Caco-2 (cell line): ENCODE measurements around the gene SLC26A1. TPM values are rescaled to one million over a fixed set of nuclear protein-coding genes. Genes with fewer than 3 reads are reported as not detected.

Experiments
- BruUV-seq: library from RNA; stranded (reverse); fragments of 400-500 nt; replicated peaks from 2 replicates; lab custom pipeline; 2021; lab: Mats Ljungman, UMichigan
- CTCF ChIA-PET: fragments of 300-600 bp; sonication (Branson Sonifier 250); formaldehyde crosslinking; loops from one replicate; lab custom pipeline; 2022; ENCODE audit warnings: antibody characterized with exemption; lab: Charles Lee
- POLR2A ChIA-PET: fragments of 300-600 bp; sonication (Branson Sonifier 250); formaldehyde crosslinking; loops from one replicate; lab custom pipeline; 2022; ENCODE audit warnings: antibody characterized with exemption; lab: Charles Lee
- DNase-seq, 2 experiments: peaks; one replicate each; pipeline versions ENCODE4 v3.0.0 to v3.0.0-alpha.2; 2020 to 2022
- H3K27me3 ChIP-seq: replicated peaks from 2 replicates; pipeline ENCODE4 v1.6.0; 2011; ENCODE audit warnings: low read length; ENCODE audit not compliant: control insufficient read depth, insufficient read depth
- H3K36me3 ChIP-seq: 2 replicates; pipeline ENCODE4 v1.5.1; 2011; ENCODE audit warnings: low read length; ENCODE audit not compliant: control insufficient read depth, insufficient read depth
- H3K4me1 ChIP-seq: fragments of 250-450 bp; sonication (Bioruptor Pico); 2 replicates; pipeline ENCODE4 v1.5.1; 2020; ENCODE audit warnings: mild to moderate bottlenecking
- H3K4me3 ChIP-seq: 2 replicates; pipeline ENCODE4 v1.5.1; 2011; ENCODE audit warnings: low read depth, mild to moderate bottlenecking, control low read depth, low read length
- H3K9me3 ChIP-seq: fragments of 250-450 bp; sonication (Bioruptor Pico); 2 replicates; pipeline ENCODE4 v1.5.1; 2020; ENCODE audit warnings: mild to moderate bottlenecking, moderate library complexity
- H3K27ac Mint-ChIP-seq: one replicate; pipeline ENCODE4 v1.8.0; 2022; ENCODE audit warnings: mixed read lengths; ENCODE audit not compliant: unreplicated experiment
- H3K27me3 Mint-ChIP-seq: one replicate; pipeline ENCODE4 v1.8.0; 2022; ENCODE audit warnings: mixed read lengths; ENCODE audit not compliant: insufficient read depth, unreplicated experiment
- H3K36me3 Mint-ChIP-seq: one replicate; pipeline ENCODE4 v1.8.0; 2022; ENCODE audit warnings: mild to moderate bottlenecking, mixed read lengths; ENCODE audit not compliant: insufficient read depth, unreplicated experiment
- H3K4me1 Mint-ChIP-seq: one replicate; pipeline ENCODE4 v1.8.0; 2022; ENCODE audit warnings: low read depth, mixed read lengths; ENCODE audit not compliant: unreplicated experiment
- H3K4me3 Mint-ChIP-seq: one replicate; pipeline ENCODE4 v1.8.0; 2022; ENCODE audit warnings: mild to moderate bottlenecking, moderate library complexity, mixed read lengths; ENCODE audit not compliant: unreplicated experiment
- H3K9me3 Mint-ChIP-seq: one replicate; pipeline ENCODE4 v1.8.0; 2022; ENCODE audit warnings: mixed read lengths; ENCODE audit not compliant: unreplicated experiment
- CTCF ChIP-seq, 2 experiments: fragments of 200-600 bp in 1 of 2; IDR thresholded peaks; 1 replicate in 1 of 2; 2 replicates in 1 of 2; pipeline versions ENCODE4 v1.5.1 to v1.8.0; 2011 to 2022; ENCODE audit warnings: antibody characterized with exemption in 1 of 2, control low read depth in 1 of 2, inconsistent platforms in 1 of 2, low read depth in 1 of 2, low read length in 1 of 2, mild to moderate bottlenecking in 1 of 2, moderate library complexity in 1 of 2; ENCODE audit not compliant: insufficient read depth in 1 of 2, severe bottlenecking in 1 of 2, unreplicated experiment in 1 of 2
- intact Hi-C: fragments of 100-400 bp; cut with micrococcal nuclease; formaldehyde crosslinking; loops from one replicate; pipeline ENCODE4 v1.10.0; 2022; ENCODE audit not compliant: unreplicated experiment
- total RNA-seq: library from RNA; stranded (reverse); gene quantifications from 2 replicates; pipeline ENCODE4 v1.2.3, GENCODE V29; 2022

The SLC26A1 gene
- total RNA-seq, 1 experiment from 2014 or later, result 9.6 TPM

GRCh38 chr4:961351-962230, 31.6 kb downstream of the SLC26A1 start:
- BruUV-seq, result no TSS peak
- CTCF ChIA-PET, result no interaction called here
- H3K4me1 Mint-ChIP-seq, result no peaks in the 10 kb centered on the region

GRCh38 chr4:960636-961350, 32.4 kb downstream of the SLC26A1 start:
- POLR2A ChIA-PET, result no interaction called here
- H3K9me3 Mint-ChIP-seq, result no peaks in the 10 kb centered on the region
- BruUV-seq, result no TSS peak
- H3K4me3 Mint-ChIP-seq, result no peak overlapping the region
- CTCF ChIA-PET, result no interaction called here
- no peak for TF ChIP-seq CTCF (IDR thresholded peaks at IDR 0.05; ENCODE audit: insufficient read depth in 1 of 2, low read depth in 1 of 2, low read length in 1 of 2, severe bottlenecking in 1 of 2, unreplicated experiment in 1 of 2)
- no peaks in the 10 kb centered on the region for H3K27me3 Mint-ChIP-seq
- Histone ChIP-seq H3K36me3 (no peaks in the 10 kb centered on the region; the same call in 1 of the 2 replicates), H3K27me3 (no peaks in the 10 kb centered on the region), H3K9me3 (no peaks in the 10 kb centered on the region), H3K4me3 (no peak overlapping the region), H3K4me1 (no peaks in the 10 kb centered on the region)
- no peak overlapping the region for H3K27ac Mint-ChIP-seq
- no peaks in the 10 kb centered on the region for H3K4me1 Mint-ChIP-seq
- DNase-seq, result no peak
- intact Hi-C loops, result no loop called here
- H3K36me3 Mint-ChIP-seq, result peaks cover 32% of the 10 kb centered on the region

More at GRCh38 chr4:961351-962230, 31.6 kb downstream of the SLC26A1 start:
- Mint-ChIP-seq H3K4me3 (no peak overlapping the region), H3K27ac (no peak overlapping the region), H3K9me3 (no peaks in the 10 kb centered on the region), H3K36me3 (peaks cover 32% of the 10 kb centered on the region), H3K27me3 (no peaks in the 10 kb centered on the region)
- H3K27me3 ChIP-seq, result no peaks in the 10 kb centered on the region
- no peaks in the 10 kb centered on the region; the same call in 1 of the 2 replicates for H3K36me3 ChIP-seq
- POLR2A ChIA-PET, result no interaction called here
- no peak overlapping the region for H3K4me3 ChIP-seq
- no peak for TF ChIP-seq CTCF (IDR thresholded peaks at IDR 0.05; ENCODE audit: insufficient read depth in 1 of 2, low read depth in 1 of 2, low read length in 1 of 2, severe bottlenecking in 1 of 2, unreplicated experiment in 1 of 2)
- intact Hi-C loops, result no loop called here
- H3K4me1 ChIP-seq, result no peaks in the 10 kb centered on the region
- DNase-seq, result no peak
- no peaks in the 10 kb centered on the region for H3K9me3 ChIP-seq

GRCh38 chr4:960140-960635, 33.0 kb downstream of the SLC26A1 start:
- Mint-ChIP-seq H3K4me3 (no peak overlapping the region), H3K4me1 (no peaks in the 10 kb centered on the region), H3K9me3 (no peaks in the 10 kb centered on the region), H3K36me3 (peaks cover 32% of the 10 kb centered on the region), H3K27me3 (no peaks in the 10 kb centered on the region), H3K27ac (no peak overlapping the region)
- Histone ChIP-seq H3K9me3 (no peaks in the 10 kb centered on the region), H3K36me3 (no peaks in the 10 kb centered on the region; the same call in 1 of the 2 replicates), H3K4me3 (no peak overlapping the region), H3K27me3 (no peaks in the 10 kb centered on the region), H3K4me1 (no peaks in the 10 kb centered on the region)
- POLR2A ChIA-PET, result no interaction called here
- peak in 1 of 2 experiments; percentile 31 for DNase-seq
- intact Hi-C loops, result no loop called here
- no TSS peak for BruUV-seq
- TF ChIP-seq CTCF (IDR thresholded peaks at IDR 0.05; ENCODE audit: insufficient read depth in 1 of 2, low read depth in 1 of 2, low read length in 1 of 2, severe bottlenecking in 1 of 2, unreplicated experiment in 1 of 2), result no peak
- CTCF ChIA-PET, result no interaction called here
